ENCODE data around the gene BAHD1. TPM values are rescaled to one million over a fixed set of nuclear protein-coding genes. Genes with fewer than 3 reads are reported as not detected.

BAHD1 gene
- total RNA-seq, 2 experiments from 2014 or later: 20.3 to 21.5 TPM

GRCh38 chr15:40479024-40479423 is 38.3 kb downstream of the BAHD1 start:
- H3K27me3 Mint-ChIP-seq: no peaks in the 10 kb centered on the region
- no peak overlapping the region for H3K4me3 ChIP-seq (ENCODE audit: low read length)
- no peaks in the 10 kb centered on the region for H3K4me1 Mint-ChIP-seq (ENCODE audit: low read depth)
- H3K27ac Mint-ChIP-seq: no peak overlapping the region
- ChIA-PET CTCF (no interaction called here), POLR2A (no interaction called here)
- ATAC-seq (ENCODE audit: poor library complexity) (no peak), DNase-seq (no peak)
- H3K27me3 ChIP-seq (ENCODE audit: control insufficient read depth in 1 of 2, insufficient read depth in 2 of 2, low read length in 2 of 2): peaks cover 0 to 2% of the 10 kb centered on the region in 2 experiments
- H3K4me1 ChIP-seq (ENCODE audit: insufficient read depth, low read length): no peaks in the 10 kb centered on the region
- H3K9me3 Mint-ChIP-seq: no peaks in the 10 kb centered on the region
- no peak for TF ChIP-seq CTCF (IDR thresholded peaks at IDR 0.05)
- H3K9me3 ChIP-seq (ENCODE audit: control insufficient read depth in 1 of 2, insufficient read depth in 1 of 2, low read length in 2 of 2): no peaks in the 10 kb centered on the region
- intact Hi-C loops (cut with DNase I, micrococcal nuclease): no loop called here
- H3K27ac ChIP-seq (ENCODE audit: low read depth in 1 of 2, low read length in 2 of 2): no peak overlapping the region
- H3K36me3 Mint-ChIP-seq (ENCODE audit: low read depth): no peaks in the 10 kb centered on the region
- H3K4me3 Mint-ChIP-seq: no peak overlapping the region
- no peaks in the 10 kb centered on the region for H3K36me3 ChIP-seq (ENCODE audit: insufficient read depth, low read length)

GRCh38 chr15:40481341-40482074 is 40.8 kb downstream of the BAHD1 start:
- Mint-ChIP-seq H3K27me3 (peaks cover 5% of the 10 kb centered on the region), H3K27ac (no peak overlapping the region), H3K4me1 (ENCODE audit: low read depth) (no peaks in the 10 kb centered on the region), H3K9me3 (no peaks in the 10 kb centered on the region), H3K4me3 (no peak overlapping the region), H3K36me3 (ENCODE audit: low read depth) (no peaks in the 10 kb centered on the region)
- no peaks in the 10 kb centered on the region for H3K36me3 ChIP-seq (ENCODE audit: insufficient read depth, low read length)
- no peaks in the 10 kb centered on the region for H3K4me1 ChIP-seq (ENCODE audit: insufficient read depth, low read length)
- POLR2A ChIA-PET: interaction anchor here (0.7 kb wide), 1 partner anchor 84 kb away, joined by 3 read pairs; no protein-coding TSS in a partner anchor
- no peak overlapping the region for H3K27ac ChIP-seq (ENCODE audit: low read depth in 1 of 2, low read length in 2 of 2)
- DNase-seq (no peak), ATAC-seq (ENCODE audit: poor library complexity) (no peak)
- peaks cover 0 to 2% of the 10 kb centered on the region in 2 experiments for H3K27me3 ChIP-seq (ENCODE audit: control insufficient read depth in 1 of 2, insufficient read depth in 2 of 2, low read length in 2 of 2)
- CTCF ChIA-PET: no interaction called here
- no peak for TF ChIP-seq CTCF (IDR thresholded peaks at IDR 0.05)
- H3K9me3 ChIP-seq (ENCODE audit: control insufficient read depth in 1 of 2, insufficient read depth in 1 of 2, low read length in 2 of 2): no peaks in the 10 kb centered on the region
- intact Hi-C loops (cut with DNase I, micrococcal nuclease): no loop called here
- H3K4me3 ChIP-seq (ENCODE audit: low read length): no peak overlapping the region

DNA sequence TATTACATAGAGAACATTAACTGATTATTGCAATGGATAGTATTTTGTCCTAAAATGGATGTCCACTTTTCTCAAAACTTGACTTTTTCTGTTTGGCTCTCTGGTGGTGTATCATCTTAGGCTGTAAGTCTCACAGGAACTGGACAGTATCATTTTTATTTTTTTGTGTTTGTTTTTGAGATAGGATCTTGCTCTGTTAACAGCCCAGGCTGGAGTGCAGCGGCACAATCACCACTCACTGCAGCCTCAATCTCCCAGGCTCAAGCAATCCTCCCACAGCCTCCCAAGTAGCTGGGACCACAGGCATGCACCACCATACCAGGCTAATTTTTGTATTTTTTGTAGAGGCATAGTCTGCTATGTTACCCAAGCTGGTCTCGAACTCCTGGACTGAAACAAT is 43.2 kb downstream of the BAHD1 start:
- no peak overlapping the region for H3K4me3 ChIP-seq (ENCODE audit: low read length)
- no peaks in the 10 kb centered on the region for H3K9me3 ChIP-seq (ENCODE audit: control insufficient read depth in 1 of 2, insufficient read depth in 1 of 2, low read length in 2 of 2)
- Mint-ChIP-seq H3K36me3 (ENCODE audit: low read depth) (no peaks in the 10 kb centered on the region), H3K9me3 (no peaks in the 10 kb centered on the region), H3K4me1 (ENCODE audit: low read depth) (no peaks in the 10 kb centered on the region), H3K4me3 (no peak overlapping the region), H3K27ac (no peak overlapping the region), H3K27me3 (peaks cover 5% of the 10 kb centered on the region)
- no peaks in the 10 kb centered on the region for H3K36me3 ChIP-seq (ENCODE audit: insufficient read depth, low read length)
- no peak for DNase-seq
- TF ChIP-seq CTCF (IDR thresholded peaks at IDR 0.05): no peak
- ChIA-PET POLR2A (no interaction called here), CTCF (no interaction called here)
- no peak overlapping the region for H3K27ac ChIP-seq (ENCODE audit: low read depth in 1 of 2, low read length in 2 of 2)
- H3K27me3 ChIP-seq (ENCODE audit: control insufficient read depth in 1 of 2, insufficient read depth in 2 of 2, low read length in 2 of 2): peaks cover 0 to 2% of the 10 kb centered on the region in 2 experiments
- ATAC-seq (ENCODE audit: poor library complexity): no peak
- no peaks in the 10 kb centered on the region for H3K4me1 ChIP-seq (ENCODE audit: insufficient read depth, low read length)
- intact Hi-C loops (cut with DNase I, micrococcal nuclease): no loop called here
